GM21528 (cell line): Measurements from ENCODE around the gene WTAP.
"Not testable (repeated sequence)": the region's sequence is repeated elsewhere in the genome, so short reads cannot be mapped to it uniquely, and the experiment has no call there.

Experiments
- ATAC-seq: cut with Tn5 transposase; IDR thresholded peaks from one replicate; pipeline ENCODE4 v1.9.1; 2021; ENCODE audit warnings: mild to moderate bottlenecking, moderate library complexity; ENCODE audit not compliant: unreplicated experiment, low FRiP score

The WTAP gene

DNA sequence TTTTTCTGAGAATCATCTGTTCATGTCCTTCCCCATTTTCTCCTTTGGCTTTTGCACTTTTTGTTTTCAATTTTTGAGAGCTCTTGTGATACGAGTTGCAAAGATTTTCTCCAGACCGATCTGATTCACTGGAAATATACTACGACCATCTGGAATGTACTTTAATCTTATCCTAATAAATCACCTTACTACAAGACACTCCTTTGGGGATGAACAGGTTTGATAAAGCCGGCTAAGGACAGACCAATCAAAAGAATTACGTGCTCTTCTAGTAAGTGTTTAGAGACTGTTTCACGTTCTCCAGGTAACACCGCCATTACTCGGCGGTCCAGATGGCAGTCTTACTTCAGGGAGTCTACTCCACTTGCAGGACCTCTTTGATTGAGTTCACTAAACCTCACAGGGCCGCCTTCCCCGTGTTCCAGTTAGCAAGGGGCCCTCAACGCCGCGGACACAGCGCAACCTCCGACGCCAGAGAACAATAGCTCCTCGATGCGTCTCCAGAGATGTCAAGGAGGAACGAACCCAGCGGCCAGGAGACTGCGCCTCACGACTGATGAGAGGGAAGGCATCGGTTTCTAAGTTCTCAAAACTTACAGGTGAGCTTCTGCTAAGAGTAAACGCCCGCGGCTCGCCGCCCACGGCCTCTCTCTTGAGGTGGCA lies 920 bp upstream of the WTAP start:
- peak; percentile 20 for ATAC-seq

DNA sequence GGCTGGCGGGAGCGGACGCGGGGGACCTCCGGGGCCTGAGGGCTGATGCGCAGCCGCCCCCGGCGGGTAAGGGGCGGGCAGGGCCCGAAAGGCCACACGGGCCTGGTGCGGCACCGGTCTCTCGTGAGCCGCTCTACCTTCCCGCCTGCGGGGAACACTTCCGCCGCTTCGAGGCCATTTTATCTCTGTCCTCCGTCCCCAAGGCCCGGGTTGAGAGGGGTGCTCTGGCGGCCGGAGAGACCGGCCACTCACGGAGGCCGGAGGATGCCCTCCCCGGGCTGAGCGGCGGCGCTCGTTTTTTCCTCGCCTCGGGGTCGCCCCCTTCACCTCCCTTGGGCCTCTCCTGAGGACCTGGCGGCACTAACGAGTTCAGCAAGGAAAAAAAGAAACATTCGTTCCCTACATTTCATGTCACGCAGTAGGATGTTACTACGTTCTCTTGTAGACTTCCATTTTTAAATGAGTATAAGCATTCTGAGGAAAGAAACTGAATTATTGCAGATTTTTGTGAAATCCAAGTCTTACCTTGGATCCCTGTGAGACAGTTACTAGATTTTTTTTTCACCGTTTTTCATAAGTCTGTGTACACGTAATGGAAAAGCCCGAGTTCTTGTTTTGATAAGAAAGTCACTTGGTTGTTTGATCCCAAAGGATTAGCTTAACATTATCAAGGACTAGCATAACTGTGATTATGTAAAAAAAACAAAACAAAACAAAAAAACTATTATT lies 575 bp downstream of the WTAP start:
- peak; percentile 45 for ATAC-seq

DNA sequence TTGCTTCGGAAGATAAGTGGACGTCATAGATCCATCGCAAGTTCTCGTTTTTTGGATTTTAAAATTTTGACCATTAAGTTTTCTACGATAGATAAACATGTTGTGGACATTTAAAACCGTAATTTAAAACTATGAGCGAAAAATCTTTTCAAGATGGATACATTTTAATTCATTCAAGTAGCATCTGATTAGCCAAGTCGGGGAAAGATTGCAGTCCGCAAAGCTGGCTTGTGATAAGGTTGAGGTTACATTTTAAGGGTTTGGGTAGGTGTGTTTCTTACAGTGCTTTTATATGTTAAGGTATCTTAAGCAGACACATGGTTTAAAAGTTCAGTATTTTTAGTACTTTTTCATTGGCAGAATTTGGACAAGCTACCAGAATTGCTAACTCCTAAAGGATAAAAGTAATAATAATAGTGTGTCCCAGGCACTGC lies 1.2 kb downstream of the WTAP start:
- no peak for ATAC-seq

DNA sequence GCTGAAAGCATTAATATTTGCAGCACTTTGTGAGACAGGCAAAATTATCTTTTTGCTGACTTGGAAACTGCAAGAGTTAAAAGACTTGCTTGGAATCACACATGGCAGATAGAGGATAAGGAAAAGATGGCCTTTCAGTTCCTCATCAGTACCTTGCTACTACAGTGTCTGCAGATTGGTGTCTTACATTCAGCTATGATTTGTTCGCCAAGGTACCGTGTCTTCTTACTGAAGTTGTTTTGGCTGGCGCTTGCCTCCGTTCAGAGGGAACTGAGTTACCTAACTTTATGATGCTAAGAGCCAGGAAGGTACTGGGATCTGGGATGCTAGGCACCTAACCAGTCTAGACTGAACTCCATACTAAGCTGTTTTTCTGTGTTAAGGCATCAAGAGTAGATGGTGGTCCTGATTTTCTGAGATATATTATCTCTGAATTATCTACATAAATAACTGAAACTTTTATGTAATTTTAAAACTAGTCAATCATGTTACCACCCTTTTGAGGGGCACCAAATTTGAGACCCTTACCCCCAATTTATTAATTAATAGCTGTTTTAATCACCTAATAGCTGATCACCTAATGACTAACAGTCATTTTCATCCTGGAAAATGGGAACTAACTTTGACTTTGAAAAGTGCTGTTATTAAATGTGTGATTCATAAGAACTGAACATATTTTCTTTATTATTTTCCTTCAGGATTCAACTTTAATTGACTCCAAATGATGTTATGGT lies 2.5 kb downstream of the WTAP start:
- no peak for ATAC-seq

DNA sequence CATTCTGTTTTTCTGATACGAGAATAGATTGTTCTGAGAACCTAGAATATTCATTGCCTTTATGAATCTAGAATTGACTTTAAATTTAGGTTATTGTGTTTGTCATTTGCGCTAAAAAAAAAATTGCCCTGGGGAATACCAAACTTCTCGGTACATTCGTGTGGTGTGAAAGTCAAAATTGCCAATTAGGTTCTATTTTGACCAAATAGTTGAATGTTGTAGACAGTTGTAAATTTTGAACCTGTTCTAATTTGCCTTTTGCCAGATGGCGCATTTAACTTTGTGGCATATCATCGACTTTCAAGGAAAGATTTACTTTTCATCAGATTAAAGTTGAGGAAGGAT lies 3.0 kb downstream of the WTAP start:
- no peak for ATAC-seq

DNA sequence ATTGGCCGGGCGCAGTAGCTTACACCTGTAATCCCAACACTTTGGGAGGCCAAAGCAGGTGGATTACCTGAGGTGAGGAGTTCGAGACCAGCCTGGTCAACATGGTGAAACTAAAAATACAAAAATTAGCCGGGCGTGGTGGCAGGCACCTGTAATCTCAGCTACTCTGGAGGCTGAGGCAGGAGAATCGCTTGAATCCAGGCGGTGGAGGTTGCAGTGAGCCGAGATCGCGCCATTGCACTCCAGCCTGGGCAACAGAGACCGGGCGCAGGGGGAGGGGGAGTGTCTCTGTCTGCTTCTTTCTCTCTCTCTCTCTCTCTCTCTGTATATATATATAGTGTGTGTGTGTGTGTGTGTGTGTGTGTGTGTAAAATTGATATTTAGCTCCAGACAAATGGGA lies 5.2 kb downstream of the WTAP start:
- ATAC-seq = not testable (repeated sequence)

DNA sequence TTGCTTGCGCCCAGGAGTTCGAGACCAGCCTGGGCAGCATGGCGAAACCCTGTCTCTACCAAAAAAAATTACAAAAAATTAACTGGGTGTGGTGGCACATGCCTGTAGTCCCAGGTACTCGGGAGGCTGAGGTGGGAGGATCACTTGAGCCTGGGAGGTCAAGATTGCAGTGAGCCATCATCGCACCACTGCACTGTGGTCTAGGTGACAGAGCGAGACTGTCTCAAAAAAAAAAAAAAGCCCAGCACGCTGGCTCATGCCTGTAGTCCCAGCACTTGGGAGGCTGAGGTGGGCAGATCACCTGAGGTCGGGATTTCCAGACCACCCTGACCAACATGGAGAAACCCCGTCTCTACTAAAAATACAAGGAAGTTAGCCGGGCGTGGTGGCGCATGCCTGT lies 6.1 kb downstream of the WTAP start:
- not testable (repeated sequence) for ATAC-seq

DNA sequence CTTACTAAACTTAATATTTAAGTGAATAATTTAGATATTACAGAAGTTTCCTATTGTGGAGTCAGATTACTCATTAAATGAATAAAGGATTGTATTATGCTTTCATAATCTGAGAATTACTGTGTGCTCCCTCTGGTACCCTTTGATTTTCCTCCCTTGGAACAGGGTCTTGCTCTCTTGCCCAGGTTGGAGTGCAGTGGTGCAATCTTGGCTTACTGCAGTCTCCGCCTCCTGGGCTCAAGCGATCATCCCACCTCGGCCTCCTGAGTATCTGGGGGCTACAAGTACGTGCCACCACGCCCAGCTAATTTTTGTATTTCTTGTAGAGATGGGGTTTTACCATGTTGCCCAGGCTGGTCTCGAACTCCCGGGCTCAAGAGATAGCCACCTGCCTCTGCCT lies 9.6 kb downstream of the WTAP start:
- ATAC-seq = no peak

DNA sequence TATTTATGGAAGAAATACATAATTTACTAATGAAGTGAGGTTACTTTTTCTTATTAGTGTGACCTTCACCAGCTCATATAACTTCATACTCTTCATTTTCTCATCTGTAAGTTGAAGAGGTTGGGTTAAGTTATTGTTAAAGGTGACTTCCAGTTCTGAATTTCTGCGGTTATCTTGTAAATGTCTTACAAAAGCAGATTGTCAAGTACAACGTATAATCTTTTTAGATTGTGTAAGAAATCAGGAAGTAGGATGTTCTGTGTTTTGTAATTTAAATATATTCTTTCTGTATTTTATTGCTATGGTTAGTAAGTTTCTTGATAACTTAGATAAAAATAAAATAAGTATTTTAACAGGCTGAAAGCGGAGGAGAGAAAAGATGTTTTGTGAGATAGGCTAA lies 12.0 kb downstream of the WTAP start:
- ATAC-seq = no peak

DNA sequence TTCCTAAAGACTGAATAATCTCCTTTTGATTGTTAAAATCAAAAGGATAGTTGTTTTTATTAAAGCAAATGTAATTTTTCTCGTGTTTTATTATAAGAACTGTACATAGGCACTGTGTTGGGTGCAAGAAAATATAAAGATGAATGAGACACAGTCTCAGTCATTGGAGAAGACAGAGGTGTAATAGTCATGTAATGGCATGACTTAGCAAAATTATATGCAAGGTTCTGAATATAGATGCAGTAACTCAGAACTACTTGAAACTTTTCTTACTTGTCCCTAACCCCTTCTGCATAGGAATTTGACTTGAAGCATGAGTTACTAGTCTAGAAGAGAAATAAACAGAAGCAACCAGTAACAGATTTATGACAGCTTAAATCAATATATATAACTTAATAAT lies 14.9 kb downstream of the WTAP start:
- no peak for ATAC-seq

DNA sequence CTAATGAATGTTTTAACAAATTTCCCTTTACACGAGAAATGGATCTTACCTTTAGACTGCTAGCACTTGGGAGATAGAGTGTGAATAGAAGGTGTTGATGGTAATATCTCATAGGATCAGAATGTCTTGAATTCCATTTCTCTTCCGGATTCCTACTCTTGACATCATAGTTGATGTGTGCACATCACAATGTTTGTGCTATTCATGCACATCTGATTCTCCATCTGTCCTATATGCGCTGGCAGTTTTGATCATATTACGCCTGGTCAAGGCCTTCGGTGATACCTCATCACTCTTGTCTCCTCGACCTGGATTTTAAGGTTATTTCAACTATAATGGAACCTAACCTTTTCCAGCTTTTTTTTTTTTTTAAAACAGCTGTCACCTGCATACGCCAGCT lies 17.8 kb downstream of the WTAP start:
- no peak for ATAC-seq

DNA sequence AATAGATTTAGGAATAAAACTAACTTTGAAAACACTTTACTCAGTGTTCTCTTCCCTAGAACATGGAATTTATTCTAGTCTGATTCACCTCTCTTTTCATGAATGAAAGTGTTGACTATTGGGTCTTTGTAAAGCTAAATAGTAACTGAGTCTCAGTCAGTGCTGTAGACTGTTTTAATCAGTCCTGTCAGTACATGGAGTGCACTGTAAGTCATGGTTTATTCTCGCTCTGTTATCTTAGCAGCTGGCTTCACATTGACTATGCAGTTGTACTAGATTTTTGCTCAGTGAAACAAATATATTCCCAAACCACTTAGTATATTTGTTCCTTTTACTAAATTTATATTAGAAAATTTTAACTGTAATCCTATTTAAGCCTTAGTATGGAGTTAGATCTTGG lies 19.5 kb downstream of the WTAP start:
- no peak for ATAC-seq

DNA sequence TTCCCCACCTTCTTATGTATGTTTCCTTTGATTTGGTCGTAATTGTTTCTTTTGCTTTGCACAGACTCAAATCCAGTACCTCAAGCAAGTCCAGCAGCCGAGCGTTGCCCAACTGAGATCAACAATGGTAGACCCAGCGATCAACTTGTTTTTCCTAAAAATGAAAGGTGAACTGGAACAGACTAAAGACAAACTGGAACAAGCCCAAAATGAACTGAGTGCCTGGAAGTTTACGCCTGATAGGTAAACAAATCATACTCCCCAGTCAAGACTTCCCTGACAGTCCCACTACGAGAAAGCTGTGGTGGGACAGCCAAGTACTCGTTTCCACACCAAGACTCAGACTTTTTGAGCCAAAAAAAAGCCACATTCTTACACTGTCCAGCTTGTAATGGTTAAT lies 20.8 kb downstream of the WTAP start:
- ATAC-seq = not testable (repeated sequence)

DNA sequence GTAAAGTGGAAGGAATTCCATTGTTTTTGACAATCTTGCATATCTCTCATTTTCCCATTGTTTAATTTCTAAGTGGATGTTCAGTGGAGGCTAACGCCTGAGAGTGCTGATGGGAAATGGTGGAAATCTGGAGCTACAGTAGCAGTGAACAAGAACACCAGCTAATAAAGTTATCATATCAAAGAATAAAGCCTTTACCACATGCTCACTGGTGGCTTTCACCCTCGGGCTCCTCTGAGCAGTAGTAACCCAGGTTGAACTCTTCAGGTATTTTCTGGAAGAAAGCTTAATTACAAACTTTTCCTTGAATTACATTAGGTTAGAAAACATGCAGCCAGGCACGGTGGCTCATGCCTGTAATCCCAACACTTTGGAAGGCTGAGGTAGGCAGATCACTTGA lies 24.1 kb downstream of the WTAP start:
- no peak for ATAC-seq

DNA sequence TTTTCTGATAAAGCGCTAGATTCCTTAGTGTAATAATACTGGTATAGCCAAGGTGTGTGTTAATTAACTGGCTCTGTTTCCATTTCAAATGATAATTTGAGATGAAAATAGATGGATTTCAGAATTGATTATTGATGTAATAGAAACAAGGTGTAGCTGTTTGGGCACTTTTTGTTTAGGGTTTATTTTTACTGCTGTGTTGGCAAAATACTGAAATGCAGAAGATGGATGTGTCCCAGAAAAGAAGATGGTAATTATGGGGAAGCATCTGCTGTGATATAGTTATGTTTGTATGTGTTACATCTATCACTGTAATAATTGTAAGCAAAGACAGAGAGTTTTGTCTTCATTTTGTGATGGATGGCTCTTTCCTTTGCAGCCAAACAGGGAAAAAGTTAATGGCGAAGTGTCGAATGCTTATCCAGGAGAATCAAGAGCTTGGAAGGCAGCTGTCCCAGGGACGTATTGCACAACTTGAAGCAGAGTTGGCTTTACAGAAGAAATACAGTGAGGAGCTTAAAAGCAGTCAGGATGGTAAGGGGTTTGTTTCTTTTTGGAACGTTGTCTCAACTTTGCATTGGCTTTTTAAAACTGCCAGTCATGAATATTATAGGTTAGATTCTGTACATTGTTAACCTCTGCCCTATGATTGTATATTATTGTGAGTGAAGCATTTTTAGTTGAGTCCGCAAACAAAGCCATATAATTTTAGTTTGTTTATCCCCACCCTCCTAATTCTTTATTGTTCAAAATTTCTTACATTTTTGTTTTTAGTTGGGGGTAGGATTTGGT lies 26.0 kb downstream of the WTAP start:
- ATAC-seq = no peak

DNA sequence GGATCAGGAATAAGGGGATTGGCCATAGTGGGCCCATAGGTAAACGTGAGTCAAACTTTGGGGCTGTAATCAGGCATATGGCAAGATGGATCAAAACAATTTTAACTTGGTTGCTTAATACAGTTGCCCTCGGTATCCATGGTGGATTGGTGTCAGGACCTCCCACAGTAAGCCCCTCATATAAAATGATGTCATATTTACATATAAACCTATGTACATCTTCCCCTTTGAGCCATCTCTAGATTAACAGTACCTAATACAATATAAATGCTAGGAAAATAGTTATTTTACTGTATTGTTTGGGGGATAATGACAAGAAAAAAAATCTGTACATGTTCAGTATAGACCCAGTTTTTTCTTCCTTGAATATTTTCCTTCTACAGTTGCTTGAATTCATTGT lies 27.1 kb downstream of the WTAP start:
- ATAC-seq = no peak

DNA sequence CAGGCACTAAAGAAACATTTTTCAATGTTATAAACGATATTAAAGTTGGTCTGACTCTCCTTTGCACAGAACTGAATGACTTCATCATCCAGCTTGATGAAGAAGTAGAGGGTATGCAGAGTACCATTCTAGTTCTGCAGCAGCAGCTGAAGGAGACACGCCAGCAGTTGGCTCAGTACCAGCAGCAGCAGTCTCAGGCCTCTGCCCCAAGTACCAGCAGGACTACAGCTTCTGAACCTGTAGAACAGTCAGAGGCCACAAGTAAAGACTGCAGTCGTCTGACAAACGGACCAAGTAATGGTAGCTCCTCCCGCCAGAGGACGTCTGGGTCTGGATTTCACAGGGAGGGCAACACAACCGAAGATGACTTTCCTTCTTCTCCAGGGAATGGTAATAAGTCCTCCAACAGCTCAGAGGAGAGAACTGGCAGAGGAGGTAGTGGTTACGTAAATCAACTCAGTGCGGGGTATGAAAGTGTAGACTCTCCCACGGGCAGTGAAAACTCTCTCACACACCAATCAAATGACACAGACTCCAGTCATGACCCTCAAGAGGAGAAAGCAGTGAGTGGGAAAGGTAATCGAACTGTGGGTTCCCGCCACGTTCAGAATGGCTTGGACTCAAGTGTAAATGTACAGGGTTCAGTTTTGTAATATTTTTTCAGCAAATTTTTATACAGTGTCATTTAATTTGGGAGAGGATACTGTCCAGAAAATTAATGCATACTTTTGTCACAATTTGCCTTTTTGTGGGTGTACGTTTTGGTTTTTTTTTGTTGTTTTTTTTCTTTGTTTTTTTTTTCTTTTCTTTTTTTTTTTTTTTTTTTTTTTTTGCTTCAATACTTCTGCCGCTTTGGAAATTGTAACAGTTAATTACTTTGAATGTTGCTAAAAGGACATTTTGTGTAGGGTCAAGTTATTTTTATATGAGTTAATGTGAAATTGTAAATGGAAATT lies 27.9 kb downstream of the WTAP start:
- no peak for ATAC-seq

DNA sequence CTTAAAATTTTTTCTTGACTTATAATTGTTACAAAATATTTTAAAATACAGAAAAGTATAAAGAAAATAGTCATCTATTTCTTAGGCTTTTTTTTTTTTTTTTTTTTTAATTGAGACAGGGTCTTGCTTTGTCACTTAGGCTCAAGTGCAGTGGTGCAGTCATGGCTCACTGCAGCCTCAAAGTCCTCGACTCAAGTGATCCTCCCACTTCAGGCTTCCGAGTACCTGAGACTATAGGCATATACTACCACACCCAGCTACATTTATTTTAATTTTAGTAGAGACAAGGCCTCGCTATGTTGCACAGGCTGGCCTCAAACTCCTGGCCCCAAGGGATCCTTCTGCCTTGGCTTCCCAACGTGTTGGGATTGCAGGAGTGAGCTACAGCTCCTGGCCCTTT lies 29.2 kb downstream of the WTAP start:
- no peak for ATAC-seq

DNA sequence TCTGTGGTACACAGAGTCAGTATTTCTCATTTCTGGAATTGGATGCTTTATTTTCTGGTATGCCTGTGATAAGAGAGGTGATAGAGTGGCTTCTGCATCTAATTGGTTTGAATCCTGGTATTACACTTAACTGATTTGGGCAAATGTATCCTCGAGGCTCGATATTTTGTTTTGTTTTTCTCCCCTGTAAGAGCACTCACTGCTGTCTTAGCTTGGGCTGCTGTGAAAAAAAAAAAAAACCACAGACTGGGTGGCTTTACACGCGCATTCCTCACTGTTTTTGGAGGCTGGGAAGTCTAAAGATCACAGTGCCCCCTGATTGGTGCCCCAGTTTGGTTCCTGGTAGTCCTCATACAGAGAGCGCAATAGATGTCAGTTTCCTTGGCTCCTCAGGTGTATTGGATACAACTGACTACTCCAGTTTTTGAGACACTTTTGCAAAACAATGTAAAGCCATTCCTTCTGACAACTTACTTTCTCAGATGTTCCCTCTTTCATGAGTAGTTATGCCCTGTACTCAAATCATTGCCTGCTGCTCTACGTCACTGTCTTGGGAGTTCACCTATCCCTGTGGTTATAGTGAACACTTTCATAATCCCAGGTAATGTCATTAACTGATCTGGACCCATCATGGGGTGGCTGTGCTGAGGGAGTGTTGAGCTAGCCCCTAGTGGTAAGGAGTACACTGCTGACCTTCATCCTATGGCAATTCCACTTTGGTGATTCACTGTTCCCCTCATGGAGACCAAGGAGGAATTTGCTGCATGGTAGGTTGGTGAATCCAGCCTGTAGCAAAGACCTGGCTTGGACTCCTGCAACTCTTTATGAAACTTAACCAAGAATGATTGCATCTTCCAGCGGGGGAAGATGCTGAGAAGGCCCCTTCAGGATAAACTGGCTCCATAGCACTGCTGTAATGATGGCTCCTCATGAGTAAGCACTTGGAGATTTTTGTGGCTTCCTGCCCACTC lies 31.0 kb downstream of the WTAP start:
- ATAC-seq = no peak
